KG1 (cell line): Measurements from ENCODE around the gene NEK5.
"Not testable (repeated sequence)": the region's sequence is repeated elsewhere in the genome, so short reads cannot be mapped to it uniquely, and the experiment has no call there.

Experiments
- DNase-seq: peaks from one replicate; lab custom pipeline; 2025; lab: John Stamatoyannopoulos, UW

Gene NEK5

GRCh38 chr13:52128714-52129700 is at the start of gene NEK5:
NEK5 (minus strand) TSS chr13:52129073; CDS start chr13:52127482, 1,591 bp downstream.
- peak; percentile 31 for DNase-seq

- no peak for DNase-seq
These were observed 48.4 kb upstream of the NEK5 start for GRCh38 chr13:52177276-52177675.

GRCh38 chr13:52173970-52174369 is 45.1 kb upstream of the NEK5 start:
- not testable (repeated sequence) for DNase-seq

- DNase-seq = no peak
These were observed 44.5 kb upstream of the NEK5 start for GRCh38 chr13:52173373-52173772.

GRCh38 chr13:52171686-52172085 is 42.8 kb upstream of the NEK5 start:
- not testable (repeated sequence) for DNase-seq

GRCh38 chr13:52170828-52171391 is 42.0 kb upstream of the NEK5 start:
- DNase-seq = not testable (repeated sequence)

- no peak for DNase-seq
These were observed 41.0 kb upstream of the NEK5 start for GRCh38 chr13:52169839-52170238.

GRCh38 chr13:52165411-52165810 is 36.5 kb upstream of the NEK5 start:
- DNase-seq = no peak

- no peak for DNase-seq
These were observed 36.1 kb upstream of the NEK5 start for GRCh38 chr13:52164989-52165388.

GRCh38 chr13:52163878-52164277 is 35.0 kb upstream of the NEK5 start:
- DNase-seq = not testable (repeated sequence)

- no peak for DNase-seq
These were observed 33.6 kb upstream of the NEK5 start for GRCh38 chr13:52162279-52163101.

- DNase-seq = no peak
These were observed 32.3 kb upstream of the NEK5 start for GRCh38 chr13:52161181-52161646.

GRCh38 chr13:52160506-52160905 is 31.6 kb upstream of the NEK5 start:
- no peak for DNase-seq

- DNase-seq = no peak
These were observed 31.2 kb upstream of the NEK5 start for GRCh38 chr13:52160053-52160452.

- DNase-seq = peak; percentile 31
These were observed 30.5 kb upstream of the NEK5 start, which contains the start of gene NEK3 for GRCh38 chr13:52159159-52159982. NEK3 (minus strand) TSS chr13:52159597; CDS start chr13:52156191, 3,406 bp downstream.

GRCh38 chr13:52158629-52159158 is 29.8 kb upstream of the NEK5 start:
- DNase-seq = no peak

- DNase-seq = no peak
These were observed 27.9 kb upstream of the NEK5 start for GRCh38 chr13:52156724-52157261.

GRCh38 chr13:52155177-52155576 is 26.3 kb upstream of the NEK5 start:
- DNase-seq = no peak

GRCh38 chr13:52147225-52147624 is 18.4 kb upstream of the NEK5 start:
- no peak for DNase-seq

- DNase-seq = no peak
These were observed 12.4 kb upstream of the NEK5 start for GRCh38 chr13:52141299-52141698.

- DNase-seq = no peak
These were observed 8.6 kb upstream of the NEK5 start for GRCh38 chr13:52137489-52137888.
